Neural cell (in vitro differentiated cells): ENCODE data around the gene TCP11L1. TPM values are rescaled to one million over a fixed set of nuclear protein-coding genes. Genes with fewer than 3 reads are reported as not detected.
"Not testable (repeated sequence)": the region's sequence is repeated elsewhere in the genome, so short reads cannot be mapped to it uniquely, and the experiment has no call there.

Experiments used
- H2AFZ ChIP-seq: fragments of 200-600, 300-800 bp; sonication (generic), shearing (Covaris generic); 2 replicates; pipeline ENCODE4 v1.6.0; 2014; ENCODE audit warnings: low read depth, mild to moderate bottlenecking, antibody characterized with exemption, low read length, moderate library complexity
- H3F3A ChIP-seq: fragments of 200-600 bp; shearing (Covaris generic); 2 replicates; pipeline ENCODE4 v1.6.1; 2016; ENCODE audit warnings: mild to moderate bottlenecking, moderate library complexity, mixed read lengths, antibody characterized with exemption, low read length; ENCODE audit not compliant: insufficient read depth, poor library complexity, severe bottlenecking
- H3K27ac ChIP-seq: fragments of 200-600, 300-800 bp; sonication (generic), shearing (Covaris generic); 2 replicates; pipeline ENCODE4 v1.5.1; 2014; ENCODE audit warnings: mild to moderate bottlenecking, low read length, moderate library complexity
- H3K27me3 ChIP-seq: fragments of 300-800, 200-600 bp; sonication (generic), shearing (Covaris generic); 2 replicates; pipeline ENCODE4 v1.6.0; 2014; ENCODE audit warnings: mild to moderate bottlenecking, low read depth, low read length, moderate library complexity; ENCODE audit not compliant: insufficient read depth
- H3K36me3 ChIP-seq: fragments of 300-800, 200-600 bp; sonication (generic), shearing (Covaris generic); 2 replicates; pipeline ENCODE4 v1.5.1; 2014; ENCODE audit warnings: mild to moderate bottlenecking, antibody characterized with exemption, low read length, moderate library complexity; ENCODE audit not compliant: insufficient read depth
- H3K4me2 ChIP-seq: fragments of 300-800, 200-600 bp; sonication (generic), shearing (Covaris generic); 2 replicates; pipeline ENCODE4 v1.6.0; 2014; ENCODE audit warnings: mild to moderate bottlenecking, low read length
- H3K4me3 ChIP-seq: fragments of 300-800, 200-600 bp; sonication (generic), shearing (Covaris generic); 2 replicates; pipeline ENCODE4 v1.5.1; 2014; ENCODE audit warnings: mild to moderate bottlenecking, low read length, moderate library complexity
- H3K79me2 ChIP-seq: fragments of 200-600 bp; shearing (Covaris generic); replicated peaks from 2 replicates; pipeline ENCODE4 v1.6.0; 2014; ENCODE audit warnings: mild to moderate bottlenecking, low read length, moderate library complexity; ENCODE audit not compliant: insufficient read depth
- H3K9ac ChIP-seq: fragments of 300-800, 200-600 bp; sonication (generic), shearing (Covaris generic); 2 replicates; pipeline ENCODE4 v1.6.1; 2016; ENCODE audit warnings: mild to moderate bottlenecking, low read length, mixed read lengths
- H3K9me2 ChIP-seq: fragments of 200-600 bp; shearing (Covaris generic); 2 replicates; pipeline ENCODE4 v1.6.1; 2016; ENCODE audit warnings: mild to moderate bottlenecking, low read length, mixed read lengths; ENCODE audit not compliant: insufficient read depth
- H3K9me3 ChIP-seq: fragments of 200-600, 300-800 bp; sonication (generic), shearing (Covaris generic); 2 replicates; pipeline ENCODE4 v1.6.1; 2016; ENCODE audit warnings: mild to moderate bottlenecking, mixed run types, low read length, moderate library complexity, mixed read lengths
- H4K20me1 ChIP-seq: fragments of 200-600 bp; shearing (Covaris generic); 2 replicates; pipeline ENCODE4 v1.6.1; 2016; ENCODE audit warnings: mild to moderate bottlenecking, mixed run types; ENCODE audit not compliant: insufficient read depth
- EP300 ChIP-seq: fragments of 450-650 bp; conservative IDR thresholded peaks from 2 replicates; pipeline ENCODE4 v1.6.1; 2014; ENCODE audit warnings: antibody characterized with exemption, mild to moderate bottlenecking, moderate library complexity; ENCODE audit not compliant: poor library complexity, severe bottlenecking
- EZH2 ChIP-seq: fragments of 200-600, 300-800 bp; shearing (Covaris generic), sonication (generic); IDR thresholded peaks from 2 replicates; pipeline ENCODE4 v1.6.1; 2014; ENCODE audit warnings: antibody characterized with exemption, low read length, borderline replicate concordance, mild to moderate bottlenecking; ENCODE audit not compliant: insufficient read depth, poor library complexity, severe bottlenecking
- MXI1 ChIP-seq: fragments of 450-650 bp; conservative IDR thresholded peaks from 2 replicates; pipeline ENCODE4 v1.6.1; 2014; ENCODE audit warnings: antibody characterized with exemption, mild to moderate bottlenecking; ENCODE audit not compliant: poor library complexity, severe bottlenecking
- POLR2AphosphoS5 ChIP-seq: IDR thresholded peaks from 2 replicates; pipeline ENCODE4 v1.6.1; 2012
- RAD21 ChIP-seq: fragments of 450-650 bp; conservative IDR thresholded peaks from 2 replicates; pipeline ENCODE4 v1.6.1; 2014; ENCODE audit warnings: antibody characterized with exemption, mild to moderate bottlenecking, moderate library complexity
- REST ChIP-seq: IDR thresholded peaks from 2 replicates; pipeline ENCODE4 v1.6.1; 2012; ENCODE audit warnings: borderline replicate concordance
- SMC3 ChIP-seq: fragments of 450-650 bp; conservative IDR thresholded peaks from 2 replicates; pipeline ENCODE4 v1.6.1; 2014; ENCODE audit warnings: antibody characterized with exemption, mild to moderate bottlenecking, moderate library complexity; ENCODE audit not compliant: poor library complexity
- TAF1 ChIP-seq: IDR thresholded peaks from 2 replicates; pipeline ENCODE4 v1.6.1; 2012; ENCODE audit warnings: low read depth
- polyA plus RNA-seq: library from polyadenylated mRNA; depleted of rRNA; stranded (reverse); fragments of >200 nt; gene quantifications from 2 replicates; pipeline ENCODE4 v1.2.3, GENCODE V29; 2014
- TF ChIP-seq, protein P1 (sequence below): fragments of 450-650 bp; IDR thresholded peaks from 2 replicates; pipeline ENCODE4 v1.5.1; 2014; ENCODE audit warnings: antibody characterized with exemption, mild to moderate bottlenecking, moderate library complexity; ENCODE audit not compliant: poor library complexity, severe bottlenecking

TCP11L1 gene
- polyA plus RNA-seq, 1 donor from 2014 or later: 12.5 TPM

- TF ChIP-seq EP300 (no peak), RAD21 (no peak), SMC3 (no peak), POLR2AphosphoS5 (no peak)
- no peak overlapping the region for H3K4me2 ChIP-seq
- H3K9me3 ChIP-seq: no peaks in the 10 kb centered on the region
- H3F3A ChIP-seq: no peaks in the 10 kb centered on the region
- H3K4me3 ChIP-seq: no peak overlapping the region
- no peak overlapping the region for H3K27ac ChIP-seq
- H3K79me2 ChIP-seq: no peaks in the 10 kb centered on the region
- H3K9me2 ChIP-seq: no peaks in the 10 kb centered on the region
- H3K36me3 ChIP-seq: no peaks in the 10 kb centered on the region
- no peak overlapping the region for H3K9ac ChIP-seq
- H3K27me3 ChIP-seq: no peaks in the 10 kb centered on the region
- H2AFZ ChIP-seq: no peak overlapping the region
- H4K20me1 ChIP-seq: no peaks in the 10 kb centered on the region
Measured at GRCh38 chr11:33044285-33044756, 4.9 kb downstream of the TCP11L1 start.

GRCh38 chr11:33045551-33046255 is 6.3 kb downstream of the TCP11L1 start:
- no peak overlapping the region for H2AFZ ChIP-seq
- no peak overlapping the region for H3K9ac ChIP-seq
- no peak overlapping the region for H3K4me2 ChIP-seq
- no peak overlapping the region for H3K4me3 ChIP-seq
- H3K79me2 ChIP-seq: no peaks in the 10 kb centered on the region
- no peaks in the 10 kb centered on the region for H3K9me2 ChIP-seq
- H3K27me3 ChIP-seq: no peaks in the 10 kb centered on the region
- no peaks in the 10 kb centered on the region for H3F3A ChIP-seq
- H3K36me3 ChIP-seq: no peaks in the 10 kb centered on the region
- TF ChIP-seq REST: no peak
- TF ChIP-seq MXI1: no peak
- TF ChIP-seq EP300: no peak
- no peak for TF ChIP-seq EZH2
- TF ChIP-seq POLR2AphosphoS5: no peak
- no peak for TF ChIP-seq SMC3
- TF ChIP-seq TAF1: no peak
- no peak for TF ChIP-seq RAD21
- TF ChIP-seq, protein P1, sequence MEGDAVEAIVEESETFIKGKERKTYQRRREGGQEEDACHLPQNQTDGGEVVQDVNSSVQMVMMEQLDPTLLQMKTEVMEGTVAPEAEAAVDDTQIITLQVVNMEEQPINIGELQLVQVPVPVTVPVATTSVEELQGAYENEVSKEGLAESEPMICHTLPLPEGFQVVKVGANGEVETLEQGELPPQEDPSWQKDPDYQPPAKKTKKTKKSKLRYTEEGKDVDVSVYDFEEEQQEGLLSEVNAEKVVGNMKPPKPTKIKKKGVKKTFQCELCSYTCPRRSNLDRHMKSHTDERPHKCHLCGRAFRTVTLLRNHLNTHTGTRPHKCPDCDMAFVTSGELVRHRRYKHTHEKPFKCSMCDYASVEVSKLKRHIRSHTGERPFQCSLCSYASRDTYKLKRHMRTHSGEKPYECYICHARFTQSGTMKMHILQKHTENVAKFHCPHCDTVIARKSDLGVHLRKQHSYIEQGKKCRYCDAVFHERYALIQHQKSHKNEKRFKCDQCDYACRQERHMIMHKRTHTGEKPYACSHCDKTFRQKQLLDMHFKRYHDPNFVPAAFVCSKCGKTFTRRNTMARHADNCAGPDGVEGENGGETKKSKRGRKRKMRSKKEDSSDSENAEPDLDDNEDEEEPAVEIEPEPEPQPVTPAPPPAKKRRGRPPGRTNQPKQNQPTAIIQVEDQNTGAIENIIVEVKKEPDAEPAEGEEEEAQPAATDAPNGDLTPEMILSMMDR: no peak
- H3K9me3 ChIP-seq: no peaks in the 10 kb centered on the region
- no peaks in the 10 kb centered on the region for H4K20me1 ChIP-seq
- H3K27ac ChIP-seq: no peak overlapping the region

GRCh38 chr11:33048701-33049100 is 9.3 kb downstream of the TCP11L1 start:
- not testable (repeated sequence) for H3F3A ChIP-seq, H4K20me1 ChIP-seq, H3K27ac ChIP-seq, H3K9me3 ChIP-seq, H3K36me3 ChIP-seq, H3K9ac ChIP-seq, H2AFZ ChIP-seq, H3K9me2 ChIP-seq, H3K27me3 ChIP-seq, H3K4me2 ChIP-seq, H3K79me2 ChIP-seq, H3K4me3 ChIP-seq

GRCh38 chr11:33049565-33050408 is 10.4 kb downstream of the TCP11L1 start:
- H3K9ac ChIP-seq, H3K36me3 ChIP-seq, H4K20me1 ChIP-seq, H2AFZ ChIP-seq, H3K4me2 ChIP-seq, H3K79me2 ChIP-seq, H3K9me3 ChIP-seq, H3K4me3 ChIP-seq, H3F3A ChIP-seq, H3K9me2 ChIP-seq, H3K27me3 ChIP-seq, H3K27ac ChIP-seq: not testable (repeated sequence)
